Esophagus squamous epithelium (tissue), 5 donors: ENCODE measurements around the gene RHOH. TPM values are rescaled to one million over a fixed set of nuclear protein-coding genes. Genes with fewer than 3 reads are reported as not detected.
"Not testable (repeated sequence)": the region's sequence is repeated elsewhere in the genome, so short reads cannot be mapped to it uniquely, and the experiment has no call there.

ENCODE experiments used
- DNase-seq: peaks from one replicate; lab custom pipeline; 2025; lab: John Stamatoyannopoulos, UW
- H3K27ac ChIP-seq, 4 donors: fragments of 200-600 bp; sonication (generic); one replicate each; pipeline ENCODE4 v1.5.1; 2016 to 2019; ENCODE audit warnings: mild to moderate bottlenecking in 1 of 4
- H3K27me3 ChIP-seq, 4 donors: fragments of 200-600 bp; sonication (generic); 1 replicate in 3 of 4; 2 replicates in 1 of 4; pipeline versions ENCODE4 v1.5.1 to v1.6.0; 2017 to 2021; ENCODE audit warnings: antibody characterized with exemption in 1 of 4
- H3K36me3 ChIP-seq, 3 donors: fragments of 200-600 bp; sonication (generic); one replicate each; pipeline ENCODE4 v1.5.1; 2016 to 2019
- H3K4me1 ChIP-seq, 3 donors: fragments of 200-600 bp; sonication (generic); one replicate each; pipeline ENCODE4 v1.5.1; 2017 to 2019
- H3K4me3 ChIP-seq, 4 donors: fragments of 200-600 bp; sonication (generic); 1 replicate in 3 of 4; 2 replicates in 1 of 4; pipeline ENCODE4 v1.5.1; 2016 to 2019; ENCODE audit warnings: mild to moderate bottlenecking in 2 of 4, moderate library complexity in 1 of 4
- H3K9me3 ChIP-seq, 3 donors: fragments of 200-600 bp; sonication (generic); one replicate each; pipeline ENCODE4 v1.5.1; 2016 to 2019
- POLR2A ChIP-seq, 4 donors: fragments of 450-650 bp; IDR thresholded peaks; one replicate each; pipeline ENCODE4 v1.6.1; 2017; ENCODE audit warnings: antibody characterized with exemption in 4 of 4, mild to moderate bottlenecking in 4 of 4, moderate library complexity in 3 of 4
- WGBS, 2 donors: methylation state at CpG; one replicate each; pipeline ENCODE4 v1.1.5; 2018; 5-methylcytosine and 5-hydroxymethylcytosine counted together
- intact Hi-C: fragments of 100-400 bp; cut with DNase I; formaldehyde crosslinking; loops from one replicate; pipeline ENCODE4 v1.15.0; 2022
- total RNA-seq, 4 donors: library from RNA; depleted of rRNA; stranded (reverse); fragments of >200 nt; gene quantifications; one replicate each; pipeline ENCODE4 v1.1.0, GENCODE V29; 2016
- TF ChIP-seq, protein P1 (sequence below), 6 experiments: fragments of 450-650 bp in 4 of 6; fragments of 200-600 bp in 2 of 6; sonication (generic) in 2 of 6; IDR thresholded peaks; one replicate each; pipeline ENCODE4 v1.5.1; 2016 to 2019; ENCODE audit warnings: antibody characterized with exemption in 6 of 6, mild to moderate bottlenecking in 4 of 6, moderate library complexity in 4 of 6
- donor health status: DM: yes; HTN: yes; CAD: no.

RHOH gene, protein sequence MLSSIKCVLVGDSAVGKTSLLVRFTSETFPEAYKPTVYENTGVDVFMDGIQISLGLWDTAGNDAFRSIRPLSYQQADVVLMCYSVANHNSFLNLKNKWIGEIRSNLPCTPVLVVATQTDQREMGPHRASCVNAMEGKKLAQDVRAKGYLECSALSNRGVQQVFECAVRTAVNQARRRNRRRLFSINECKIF
- total RNA-seq, result 1 to 10 TPM in 3 of 4 donors, under 1 TPM in 1; 0.79 to 5.0 (median 2.2) TPM

DNA sequence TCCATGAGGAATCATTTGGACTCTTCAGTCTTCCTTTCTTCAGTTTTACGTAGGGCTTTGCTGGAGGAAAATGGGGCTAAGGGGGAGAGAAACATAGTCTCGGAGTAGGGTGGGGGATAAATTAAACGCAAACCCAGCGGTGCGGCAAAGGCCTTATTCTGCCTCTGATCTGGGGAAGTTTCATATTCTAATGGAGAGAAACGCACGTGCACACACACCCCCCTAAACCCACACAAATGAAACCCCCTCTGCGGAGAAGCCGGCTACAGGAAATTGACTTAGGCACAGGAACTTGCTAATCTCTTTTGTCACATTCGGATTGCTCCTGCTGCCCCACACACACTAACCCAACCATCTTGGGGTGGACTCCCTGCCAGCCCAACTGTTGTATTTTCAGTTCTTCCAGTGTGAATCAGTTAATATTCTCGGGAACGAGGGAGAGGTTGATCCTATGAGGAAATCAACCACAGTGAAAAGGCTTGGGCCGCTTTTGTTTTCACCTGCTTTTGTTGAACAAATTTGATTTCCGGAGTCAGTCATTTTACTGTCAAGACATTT lies at the start of gene RHOH:
RHOH (plus strand) TSS at position 308 of the 558 bp plus-strand sequence. CDS start 46,356 bp downstream, outside the sequence.
- no peaks in the 10 kb centered on the region for H3K4me1 ChIP-seq
- 52 to 64% methylated on average over 12 to 14 of the region's 14 CpGs for WGBS, 2 donors
- TF ChIP-seq POLR2A (IDR thresholded peaks at IDR 0.05), result peak in 2 of 4 donors; percentile 36 to 75
- TF ChIP-seq, protein P1, sequence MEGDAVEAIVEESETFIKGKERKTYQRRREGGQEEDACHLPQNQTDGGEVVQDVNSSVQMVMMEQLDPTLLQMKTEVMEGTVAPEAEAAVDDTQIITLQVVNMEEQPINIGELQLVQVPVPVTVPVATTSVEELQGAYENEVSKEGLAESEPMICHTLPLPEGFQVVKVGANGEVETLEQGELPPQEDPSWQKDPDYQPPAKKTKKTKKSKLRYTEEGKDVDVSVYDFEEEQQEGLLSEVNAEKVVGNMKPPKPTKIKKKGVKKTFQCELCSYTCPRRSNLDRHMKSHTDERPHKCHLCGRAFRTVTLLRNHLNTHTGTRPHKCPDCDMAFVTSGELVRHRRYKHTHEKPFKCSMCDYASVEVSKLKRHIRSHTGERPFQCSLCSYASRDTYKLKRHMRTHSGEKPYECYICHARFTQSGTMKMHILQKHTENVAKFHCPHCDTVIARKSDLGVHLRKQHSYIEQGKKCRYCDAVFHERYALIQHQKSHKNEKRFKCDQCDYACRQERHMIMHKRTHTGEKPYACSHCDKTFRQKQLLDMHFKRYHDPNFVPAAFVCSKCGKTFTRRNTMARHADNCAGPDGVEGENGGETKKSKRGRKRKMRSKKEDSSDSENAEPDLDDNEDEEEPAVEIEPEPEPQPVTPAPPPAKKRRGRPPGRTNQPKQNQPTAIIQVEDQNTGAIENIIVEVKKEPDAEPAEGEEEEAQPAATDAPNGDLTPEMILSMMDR (IDR thresholded peaks at IDR 0.05), result no peak
- H3K9me3 ChIP-seq, result no peaks in the 10 kb centered on the region
- no peaks in the 10 kb centered on the region for H3K27me3 ChIP-seq
- intact Hi-C loops, result no loop called here
- peak within 1 kb of the TSS; percentile 54 to 77 (median 67) for H3K27ac ChIP-seq
- no peak for DNase-seq
- peak within 1 kb of the TSS in 3 of 4 donors; percentile 25 to 49 (median 31) for H3K4me3 ChIP-seq
- no peaks in the 10 kb centered on the region for H3K36me3 ChIP-seq

DNA sequence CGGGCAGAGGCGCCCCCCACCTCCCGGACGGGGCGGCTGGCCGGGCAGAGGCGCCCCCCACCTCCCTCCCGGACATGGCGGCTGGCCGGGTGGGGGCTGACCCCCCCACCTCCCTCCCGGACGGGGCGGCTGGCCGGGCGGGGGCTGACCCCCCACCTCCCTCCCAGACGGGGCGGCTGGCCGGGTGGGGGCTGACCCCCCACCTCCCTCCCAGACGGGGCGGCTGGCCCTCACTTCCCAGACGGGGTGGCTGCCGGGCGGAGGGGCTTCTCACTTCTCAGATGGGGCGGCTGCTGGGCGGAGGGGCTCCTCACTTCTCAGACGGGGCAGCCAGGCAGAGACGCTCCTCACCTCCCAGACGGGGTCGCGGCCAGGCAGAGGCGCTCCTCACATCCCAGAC lies 49.3 kb upstream of the RHOH start:
- H3K4me3 ChIP-seq, intact Hi-C loops, H3K27me3 ChIP-seq, H3K9me3 ChIP-seq, H3K4me1 ChIP-seq, H3K27ac ChIP-seq, DNase-seq: not testable (repeated sequence)
- WGBS, 2 donors, result no CpG with 5 or more reads among the region's 31 CpGs
- H3K36me3 ChIP-seq, result peaks cover 0 to 29% (median 0%) of the 10 kb centered on the region in 3 donors

DNA sequence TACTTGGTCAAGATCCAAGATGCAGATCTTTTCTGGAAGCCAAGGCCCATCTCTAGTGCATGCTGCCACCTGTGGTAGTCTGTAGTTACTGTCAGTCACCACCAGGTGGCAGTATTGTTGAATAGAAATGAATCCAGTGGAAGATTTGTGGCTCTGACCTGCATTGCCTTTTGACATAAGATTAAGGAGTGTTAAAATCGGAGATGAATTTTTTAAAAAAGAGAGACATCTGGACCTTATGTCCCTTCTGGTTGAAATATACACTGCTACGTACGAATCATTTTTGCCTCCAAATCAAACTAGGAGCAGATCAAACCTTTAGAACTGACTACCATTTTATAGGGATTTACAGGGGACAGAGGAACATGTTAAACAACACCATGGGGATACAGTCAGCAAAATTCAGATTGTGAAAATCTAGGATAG lies 46.9 kb upstream of the RHOH start:
- DNase-seq, result peak; percentile 11
- no peaks in the 10 kb centered on the region for H3K9me3 ChIP-seq
- H3K4me1 ChIP-seq, result no peaks in the 10 kb centered on the region
- intact Hi-C loops, result loop anchor here (5.0 kb wide), 1 partner anchor 157 kb away; no protein-coding TSS in a partner anchor
- peaks cover 0 to 4% (median 0%) of the 10 kb centered on the region in 3 donors for H3K36me3 ChIP-seq
- no peak overlapping the region for H3K4me3 ChIP-seq
- WGBS, 2 donors, result 69 to 78% methylated on average over 3 of the region's 3 CpGs
- TF ChIP-seq, protein P1 (IDR thresholded peaks at IDR 0.05), result peak; percentile 52 to 96 (median 90)
- TF ChIP-seq POLR2A (IDR thresholded peaks at IDR 0.05), result no peak
- no peaks in the 10 kb centered on the region for H3K27me3 ChIP-seq
- H3K27ac ChIP-seq, result no peak overlapping the region

DNA sequence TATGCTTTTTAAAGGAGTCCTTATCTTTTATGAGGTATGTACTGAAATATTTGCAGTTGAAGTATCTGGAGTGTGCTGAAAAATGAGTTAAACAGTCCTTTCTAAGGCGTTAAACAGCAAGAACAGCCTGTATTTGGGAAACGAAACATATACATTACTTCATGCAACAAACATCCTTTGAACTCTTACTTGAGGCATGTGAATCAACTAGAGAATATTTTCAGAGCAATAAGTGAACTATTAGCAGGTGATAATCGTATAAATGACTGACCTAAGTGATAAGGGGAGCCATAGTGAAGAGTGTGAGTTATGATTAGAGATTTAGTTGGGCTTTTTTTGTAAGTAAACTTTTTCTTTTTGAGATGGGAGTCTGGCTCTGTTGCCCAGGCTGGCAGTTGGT lies 45.9 kb upstream of the RHOH start:
- H3K4me1 ChIP-seq, result no peaks in the 10 kb centered on the region
- H3K9me3 ChIP-seq, result no peaks in the 10 kb centered on the region
- no peak overlapping the region for H3K27ac ChIP-seq
- no peaks in the 10 kb centered on the region for H3K36me3 ChIP-seq
- 75 to 88% methylated on average over 3 of the region's 3 CpGs for WGBS, 2 donors
- DNase-seq, result no peak
- H3K4me3 ChIP-seq, result no peak overlapping the region
- H3K27me3 ChIP-seq, result no peaks in the 10 kb centered on the region
- intact Hi-C loops, result loop anchor here (5.0 kb wide), 1 partner anchor 156 kb away; no protein-coding TSS in a partner anchor
- TF ChIP-seq, protein P1 (IDR thresholded peaks at IDR 0.05), result no peak
- TF ChIP-seq POLR2A (IDR thresholded peaks at IDR 0.05), result no peak

DNA sequence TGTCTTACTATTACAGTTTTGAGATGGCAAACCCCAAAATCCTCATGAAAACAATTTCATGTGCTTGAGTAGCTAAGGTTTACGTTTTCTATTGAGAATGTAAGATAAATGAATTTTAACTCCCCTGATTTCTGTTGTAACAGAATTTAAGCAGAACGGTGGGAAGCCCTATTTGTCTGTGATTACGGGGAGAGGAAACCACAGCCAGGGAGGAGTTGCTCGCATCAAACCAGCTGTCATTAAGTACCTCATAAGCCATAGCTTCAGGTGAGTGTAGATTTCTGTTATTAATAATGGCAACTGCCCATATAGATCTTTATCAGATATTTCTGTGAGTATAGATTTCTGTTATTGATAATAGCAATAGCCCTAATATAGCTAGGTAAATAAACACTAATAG lies 44.2 kb upstream of the RHOH start:
- intact Hi-C loops, result loop anchor here (5.0 kb wide), 1 partner anchor 155 kb away; no protein-coding TSS in a partner anchor
- Histone ChIP-seq H3K9me3 (no peaks in the 10 kb centered on the region), H3K27me3 (no peaks in the 10 kb centered on the region), H3K4me3 (no peak overlapping the region), H3K36me3 (no peaks in the 10 kb centered on the region), H3K4me1 (no peaks in the 10 kb centered on the region), H3K27ac (no peak overlapping the region)
- no peak for DNase-seq
- TF ChIP-seq, protein P1 (IDR thresholded peaks at IDR 0.05), result no peak
- TF ChIP-seq POLR2A (IDR thresholded peaks at IDR 0.05), result no peak
- WGBS, 2 donors, result 67 to 77% methylated on average over 4 of the region's 4 CpGs
